ENCODE measurements around the gene PRPS1.

GRCh38 chrX:107610667-107611066 is 17.6 kb upstream of the PRPS1 start:
- TF ChIP-seq CTCF (IDR thresholded peaks at IDR 0.05), result no peak
- no peak for TF ChIP-seq POLR2A (IDR thresholded peaks at IDR 0.05)

Data from right lobe of liver (tissue), 4 donors.